HCT116 (cell line): ENCODE results near the gene TBC1D17.

Experiments used
- EZH2 ChIP-seq: fragments of 200-600 bp; sonication (generic); IDR thresholded peaks from 2 replicates; pipeline ENCODE4 v1.6.1; 2017; ENCODE audit warnings: antibody characterized with exemption, mixed run types
- FOSL1 ChIP-seq: IDR thresholded peaks from 2 replicates; pipeline ENCODE4 v1.6.1; 2012; ENCODE audit warnings: low read depth
- POLR2A ChIP-seq: IDR thresholded peaks from 2 replicates; pipeline ENCODE4 v1.7.0; 2011; ENCODE audit warnings: borderline replicate concordance; ENCODE audit not compliant: insufficient read depth, insufficient read length; ENCODE audit errors: extremely low read depth
- RAD21 ChIP-seq: IDR thresholded peaks from 2 replicates; pipeline ENCODE4 v1.6.1; 2012; ENCODE audit warnings: low read depth, mild to moderate bottlenecking
- ZNF274 ChIP-seq: fragments of 200-500 bp; sonication (Bioruptor generic); IDR thresholded peaks from 2 replicates; pipeline ENCODE4 v1.6.1; 2014; ENCODE audit warnings: mild to moderate bottlenecking, low read depth, low read length, inconsistent platforms
- TF ChIP-seq, protein P1 (sequence below), 3 experiments: fragments of 200-600 bp in 1 of 3; sonication (generic) in 1 of 3; IDR thresholded peaks in 2 of 3; conservative IDR thresholded peaks in 1 of 3; 2 replicates each; pipeline ENCODE4 v1.5.1; 2012 to 2017; ENCODE audit warnings: low read depth in 2 of 3, low read length in 2 of 3, antibody characterized with exemption in 1 of 3, borderline replicate concordance in 1 of 3, control low read depth in 1 of 3, mild to moderate bottlenecking in 1 of 3, mixed read lengths in 1 of 3, mixed run types in 1 of 3, moderate library complexity in 1 of 3; ENCODE audit not compliant: insufficient read depth in 1 of 3
- TF ChIP-seq, protein P2 (sequence below): IDR thresholded peaks from 2 replicates; pipeline ENCODE4 v1.6.1; 2012; ENCODE audit warnings: low read depth

DNA sequence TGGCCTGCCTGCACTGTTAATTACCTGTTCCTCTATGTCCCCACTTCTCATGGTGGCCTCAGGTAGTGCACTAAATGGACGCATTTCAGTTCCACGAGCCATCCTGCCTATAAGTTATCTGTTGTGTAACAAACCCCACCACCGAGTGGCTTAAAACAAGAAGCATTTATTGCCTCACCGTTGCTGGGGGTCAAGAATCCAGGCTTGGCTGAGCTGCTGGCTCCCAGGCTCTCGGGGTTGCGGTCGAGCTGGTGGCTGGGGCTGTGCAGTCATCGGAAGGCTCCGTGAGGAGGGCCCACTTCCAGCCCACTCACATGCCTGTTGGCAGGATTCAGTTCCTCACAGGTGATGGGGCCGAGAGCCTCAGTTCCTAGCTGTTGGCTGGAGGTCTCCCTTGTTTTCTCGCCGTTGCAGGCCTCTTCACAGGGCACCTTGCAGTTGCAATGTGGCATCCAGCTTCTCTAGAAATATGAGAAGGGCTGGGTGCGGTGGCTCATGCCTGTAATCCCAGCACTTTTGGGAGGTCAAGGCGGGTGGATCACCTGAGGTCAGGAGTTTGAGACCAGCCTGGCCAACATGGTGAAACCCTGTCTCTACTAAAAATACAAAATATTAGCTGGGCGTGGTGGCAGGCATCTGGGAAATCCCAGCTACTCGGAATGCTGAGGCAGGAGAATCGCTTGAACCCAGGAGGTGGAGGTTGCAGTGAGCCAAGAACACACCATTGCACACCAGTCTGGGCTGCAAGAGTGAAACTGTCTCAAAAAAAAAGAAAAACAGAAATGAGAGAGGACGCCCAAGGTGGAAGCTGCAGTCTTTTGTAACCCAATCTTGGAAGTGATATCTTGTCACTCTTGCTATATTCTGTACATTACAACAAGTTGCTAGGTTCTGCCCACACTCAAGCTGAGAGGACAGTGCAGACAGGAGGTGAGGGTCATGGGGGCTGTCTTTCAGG lies 33.1 kb upstream of the TBC1D17 start:
- TF ChIP-seq EZH2 (no peak), POLR2A (no peak), FOSL1 (no peak), RAD21 (no peak), ZNF274 (no peak)
- TF ChIP-seq, protein P1, sequence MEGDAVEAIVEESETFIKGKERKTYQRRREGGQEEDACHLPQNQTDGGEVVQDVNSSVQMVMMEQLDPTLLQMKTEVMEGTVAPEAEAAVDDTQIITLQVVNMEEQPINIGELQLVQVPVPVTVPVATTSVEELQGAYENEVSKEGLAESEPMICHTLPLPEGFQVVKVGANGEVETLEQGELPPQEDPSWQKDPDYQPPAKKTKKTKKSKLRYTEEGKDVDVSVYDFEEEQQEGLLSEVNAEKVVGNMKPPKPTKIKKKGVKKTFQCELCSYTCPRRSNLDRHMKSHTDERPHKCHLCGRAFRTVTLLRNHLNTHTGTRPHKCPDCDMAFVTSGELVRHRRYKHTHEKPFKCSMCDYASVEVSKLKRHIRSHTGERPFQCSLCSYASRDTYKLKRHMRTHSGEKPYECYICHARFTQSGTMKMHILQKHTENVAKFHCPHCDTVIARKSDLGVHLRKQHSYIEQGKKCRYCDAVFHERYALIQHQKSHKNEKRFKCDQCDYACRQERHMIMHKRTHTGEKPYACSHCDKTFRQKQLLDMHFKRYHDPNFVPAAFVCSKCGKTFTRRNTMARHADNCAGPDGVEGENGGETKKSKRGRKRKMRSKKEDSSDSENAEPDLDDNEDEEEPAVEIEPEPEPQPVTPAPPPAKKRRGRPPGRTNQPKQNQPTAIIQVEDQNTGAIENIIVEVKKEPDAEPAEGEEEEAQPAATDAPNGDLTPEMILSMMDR (IDR thresholded peaks at IDR 0.05 in 2 of 3, conservative IDR thresholded peaks at IDR 0.05 in 1 of 3; ENCODE audit: borderline replicate concordance in 1 of 3, insufficient read depth in 1 of 3, low read depth in 2 of 3, low read length in 2 of 3) = no peak
- TF ChIP-seq, protein P2, sequence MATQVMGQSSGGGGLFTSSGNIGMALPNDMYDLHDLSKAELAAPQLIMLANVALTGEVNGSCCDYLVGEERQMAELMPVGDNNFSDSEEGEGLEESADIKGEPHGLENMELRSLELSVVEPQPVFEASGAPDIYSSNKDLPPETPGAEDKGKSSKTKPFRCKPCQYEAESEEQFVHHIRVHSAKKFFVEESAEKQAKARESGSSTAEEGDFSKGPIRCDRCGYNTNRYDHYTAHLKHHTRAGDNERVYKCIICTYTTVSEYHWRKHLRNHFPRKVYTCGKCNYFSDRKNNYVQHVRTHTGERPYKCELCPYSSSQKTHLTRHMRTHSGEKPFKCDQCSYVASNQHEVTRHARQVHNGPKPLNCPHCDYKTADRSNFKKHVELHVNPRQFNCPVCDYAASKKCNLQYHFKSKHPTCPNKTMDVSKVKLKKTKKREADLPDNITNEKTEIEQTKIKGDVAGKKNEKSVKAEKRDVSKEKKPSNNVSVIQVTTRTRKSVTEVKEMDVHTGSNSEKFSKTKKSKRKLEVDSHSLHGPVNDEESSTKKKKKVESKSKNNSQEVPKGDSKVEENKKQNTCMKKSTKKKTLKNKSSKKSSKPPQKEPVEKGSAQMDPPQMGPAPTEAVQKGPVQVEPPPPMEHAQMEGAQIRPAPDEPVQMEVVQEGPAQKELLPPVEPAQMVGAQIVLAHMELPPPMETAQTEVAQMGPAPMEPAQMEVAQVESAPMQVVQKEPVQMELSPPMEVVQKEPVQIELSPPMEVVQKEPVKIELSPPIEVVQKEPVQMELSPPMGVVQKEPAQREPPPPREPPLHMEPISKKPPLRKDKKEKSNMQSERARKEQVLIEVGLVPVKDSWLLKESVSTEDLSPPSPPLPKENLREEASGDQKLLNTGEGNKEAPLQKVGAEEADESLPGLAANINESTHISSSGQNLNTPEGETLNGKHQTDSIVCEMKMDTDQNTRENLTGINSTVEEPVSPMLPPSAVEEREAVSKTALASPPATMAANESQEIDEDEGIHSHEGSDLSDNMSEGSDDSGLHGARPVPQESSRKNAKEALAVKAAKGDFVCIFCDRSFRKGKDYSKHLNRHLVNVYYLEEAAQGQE = no peak
